Measurements from ENCODE around the gene MALT1. TPM values are rescaled to one million over a fixed set of nuclear protein-coding genes. Genes with fewer than 3 reads are reported as not detected.
A peak's percentile ranks its signal among the peaks of the same experiment; 100 is the strongest.

Gene MALT1
- total RNA-seq, 1 experiment from 2014 or later: 34.0 TPM

DNA sequence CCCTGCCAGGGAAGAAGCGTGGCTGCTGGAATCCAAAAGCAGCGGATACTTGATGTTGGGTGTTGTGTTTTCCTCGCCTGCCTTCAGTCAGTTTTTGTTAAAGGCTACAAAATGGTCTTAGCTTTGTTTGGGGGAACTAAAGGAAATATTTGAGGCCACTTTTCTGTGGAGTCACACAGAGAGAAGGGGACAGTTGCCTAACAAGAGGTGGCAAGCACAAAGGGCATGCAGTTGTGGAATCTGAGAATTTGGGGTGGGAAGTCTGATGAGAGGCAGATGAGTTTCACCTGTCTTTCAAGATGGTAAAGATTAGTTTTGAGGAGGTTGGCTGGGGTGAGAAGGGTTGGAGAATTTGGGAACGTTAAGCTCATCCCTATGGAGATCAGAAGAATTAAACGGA lies 2.9 kb downstream of the MALT1 start:
- ATAC-seq (no peak), DNase-seq (ENCODE audit: low read depth, low spot score) (no peak)
- Histone ChIP-seq H3K27ac (ENCODE audit: low read length) (peak overlapping the region; percentile 29), H3K4me1 (ENCODE audit: control insufficient read depth, insufficient read depth, low read length) (peaks cover 26% of the 10 kb centered on the region), H3K27me3 (ENCODE audit: control insufficient read depth, insufficient read depth, low read length) (no peaks in the 10 kb centered on the region), H3K9me3 (ENCODE audit: control insufficient read depth, insufficient read depth, low read depth, low read length) (no peaks in the 10 kb centered on the region), H3K4me3 (ENCODE audit: low read depth in 2 of 2, low read length in 2 of 2) (no peak overlapping the region), H3K36me3 (ENCODE audit: control insufficient read depth, insufficient read depth, low read length) (no peaks in the 10 kb centered on the region; the same call in 1 of the 2 replicates)
- ChIA-PET POLR2A (interaction anchor here (0.6 kb wide), 1 partner anchor 117 kb away, joined by 14 read pairs; no protein-coding TSS in a partner anchor), CTCF (no interaction called here)
- TF ChIP-seq SIN3A (IDR thresholded peaks at IDR 0.05; ENCODE audit: borderline replicate concordance, insufficient read depth, low read depth, low read length): no peak
- no peak for TF ChIP-seq POLR2AphosphoS5 (IDR thresholded peaks at IDR 0.05; ENCODE audit: low read depth, low read length)
- TF ChIP-seq TCF7L2 (IDR thresholded peaks at IDR 0.05; ENCODE audit: low read depth, low read length): no peak
- TF ChIP-seq, protein P1, sequence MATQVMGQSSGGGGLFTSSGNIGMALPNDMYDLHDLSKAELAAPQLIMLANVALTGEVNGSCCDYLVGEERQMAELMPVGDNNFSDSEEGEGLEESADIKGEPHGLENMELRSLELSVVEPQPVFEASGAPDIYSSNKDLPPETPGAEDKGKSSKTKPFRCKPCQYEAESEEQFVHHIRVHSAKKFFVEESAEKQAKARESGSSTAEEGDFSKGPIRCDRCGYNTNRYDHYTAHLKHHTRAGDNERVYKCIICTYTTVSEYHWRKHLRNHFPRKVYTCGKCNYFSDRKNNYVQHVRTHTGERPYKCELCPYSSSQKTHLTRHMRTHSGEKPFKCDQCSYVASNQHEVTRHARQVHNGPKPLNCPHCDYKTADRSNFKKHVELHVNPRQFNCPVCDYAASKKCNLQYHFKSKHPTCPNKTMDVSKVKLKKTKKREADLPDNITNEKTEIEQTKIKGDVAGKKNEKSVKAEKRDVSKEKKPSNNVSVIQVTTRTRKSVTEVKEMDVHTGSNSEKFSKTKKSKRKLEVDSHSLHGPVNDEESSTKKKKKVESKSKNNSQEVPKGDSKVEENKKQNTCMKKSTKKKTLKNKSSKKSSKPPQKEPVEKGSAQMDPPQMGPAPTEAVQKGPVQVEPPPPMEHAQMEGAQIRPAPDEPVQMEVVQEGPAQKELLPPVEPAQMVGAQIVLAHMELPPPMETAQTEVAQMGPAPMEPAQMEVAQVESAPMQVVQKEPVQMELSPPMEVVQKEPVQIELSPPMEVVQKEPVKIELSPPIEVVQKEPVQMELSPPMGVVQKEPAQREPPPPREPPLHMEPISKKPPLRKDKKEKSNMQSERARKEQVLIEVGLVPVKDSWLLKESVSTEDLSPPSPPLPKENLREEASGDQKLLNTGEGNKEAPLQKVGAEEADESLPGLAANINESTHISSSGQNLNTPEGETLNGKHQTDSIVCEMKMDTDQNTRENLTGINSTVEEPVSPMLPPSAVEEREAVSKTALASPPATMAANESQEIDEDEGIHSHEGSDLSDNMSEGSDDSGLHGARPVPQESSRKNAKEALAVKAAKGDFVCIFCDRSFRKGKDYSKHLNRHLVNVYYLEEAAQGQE (IDR thresholded peaks at IDR 0.05; ENCODE audit: insufficient read depth in 1 of 2, low read depth in 2 of 2, low read length in 1 of 2): no peak
- TF ChIP-seq, protein P2, sequence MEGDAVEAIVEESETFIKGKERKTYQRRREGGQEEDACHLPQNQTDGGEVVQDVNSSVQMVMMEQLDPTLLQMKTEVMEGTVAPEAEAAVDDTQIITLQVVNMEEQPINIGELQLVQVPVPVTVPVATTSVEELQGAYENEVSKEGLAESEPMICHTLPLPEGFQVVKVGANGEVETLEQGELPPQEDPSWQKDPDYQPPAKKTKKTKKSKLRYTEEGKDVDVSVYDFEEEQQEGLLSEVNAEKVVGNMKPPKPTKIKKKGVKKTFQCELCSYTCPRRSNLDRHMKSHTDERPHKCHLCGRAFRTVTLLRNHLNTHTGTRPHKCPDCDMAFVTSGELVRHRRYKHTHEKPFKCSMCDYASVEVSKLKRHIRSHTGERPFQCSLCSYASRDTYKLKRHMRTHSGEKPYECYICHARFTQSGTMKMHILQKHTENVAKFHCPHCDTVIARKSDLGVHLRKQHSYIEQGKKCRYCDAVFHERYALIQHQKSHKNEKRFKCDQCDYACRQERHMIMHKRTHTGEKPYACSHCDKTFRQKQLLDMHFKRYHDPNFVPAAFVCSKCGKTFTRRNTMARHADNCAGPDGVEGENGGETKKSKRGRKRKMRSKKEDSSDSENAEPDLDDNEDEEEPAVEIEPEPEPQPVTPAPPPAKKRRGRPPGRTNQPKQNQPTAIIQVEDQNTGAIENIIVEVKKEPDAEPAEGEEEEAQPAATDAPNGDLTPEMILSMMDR (IDR thresholded peaks at IDR 0.05): no peak
- no TSS peak for BruUV-seq (replicated peaks)
- intact Hi-C loops (cut with micrococcal nuclease; ENCODE audit: unreplicated experiment): loop anchor here (5.0 kb wide), 1 partner anchor 147 kb away; no protein-coding TSS in a partner anchor
- in situ Hi-C loops (cut with HindIII; ENCODE audit: low pct_unique_long_range_greater_than_20kb, low sequenced_read_pairs): no loop called here

DNA sequence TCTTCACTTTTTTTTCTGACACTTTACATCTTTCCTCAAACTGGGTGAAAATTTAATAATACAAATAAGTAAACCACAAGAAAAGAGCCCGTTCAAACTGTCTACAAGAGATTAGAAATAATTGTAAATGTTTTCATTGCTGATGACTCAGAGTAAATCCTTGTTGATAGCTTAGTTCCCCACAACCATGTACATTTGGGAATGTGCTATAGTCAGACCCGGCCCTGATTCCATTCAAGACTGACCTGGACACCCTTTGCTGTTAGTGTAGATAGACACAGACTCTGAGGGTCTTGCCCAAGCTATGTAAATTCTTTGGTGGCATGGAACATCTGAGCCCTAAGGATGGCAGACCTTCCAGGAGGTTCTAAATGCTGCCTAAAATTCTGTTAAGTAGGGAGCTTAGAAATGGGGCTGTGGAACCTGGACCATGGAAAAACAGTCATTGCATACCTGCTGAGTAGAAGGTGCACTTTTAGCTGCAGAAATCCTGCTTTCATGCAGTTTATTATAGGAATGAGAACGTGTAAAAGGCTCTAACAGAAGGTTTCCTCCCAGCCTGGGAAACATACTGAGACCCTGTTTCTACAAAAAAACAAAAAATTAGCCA lies 3.7 kb downstream of the MALT1 start:
- in situ Hi-C loops (cut with HindIII; ENCODE audit: low pct_unique_long_range_greater_than_20kb, low sequenced_read_pairs): no loop called here
- peaks cover 18% of the 10 kb centered on the region for H3K4me1 ChIP-seq (ENCODE audit: control insufficient read depth, insufficient read depth, low read length)
- ATAC-seq (no peak), DNase-seq (ENCODE audit: low read depth, low spot score) (no peak)
- ChIA-PET CTCF (no interaction called here), POLR2A (no interaction called here)
- peak overlapping the region; percentile 29; the same call in 1 of the 2 replicates for H3K27ac ChIP-seq (ENCODE audit: low read length)
- H3K9me3 ChIP-seq (ENCODE audit: control insufficient read depth, insufficient read depth, low read depth, low read length): no peaks in the 10 kb centered on the region
- intact Hi-C loops (cut with micrococcal nuclease; ENCODE audit: unreplicated experiment): loop anchor here (5.0 kb wide), 1 partner anchor 148 kb away; no protein-coding TSS in a partner anchor
- H3K4me3 ChIP-seq (ENCODE audit: low read depth in 2 of 2, low read length in 2 of 2): no peak overlapping the region
- TF ChIP-seq SIN3A (IDR thresholded peaks at IDR 0.05; ENCODE audit: borderline replicate concordance, insufficient read depth, low read depth, low read length): no peak
- TF ChIP-seq POLR2AphosphoS5 (IDR thresholded peaks at IDR 0.05; ENCODE audit: low read depth, low read length): no peak
- TF ChIP-seq, protein P1 (IDR thresholded peaks at IDR 0.05; ENCODE audit: insufficient read depth in 1 of 2, low read depth in 2 of 2, low read length in 1 of 2): no peak
- TF ChIP-seq, protein P2 (IDR thresholded peaks at IDR 0.05): no peak
- no peak for TF ChIP-seq TCF7L2 (IDR thresholded peaks at IDR 0.05; ENCODE audit: low read depth, low read length)
- H3K36me3 ChIP-seq (ENCODE audit: control insufficient read depth, insufficient read depth, low read length): no peaks in the 10 kb centered on the region; the same call in 1 of the 2 replicates
- no TSS peak for BruUV-seq (replicated peaks)
- H3K27me3 ChIP-seq (ENCODE audit: control insufficient read depth, insufficient read depth, low read length): no peaks in the 10 kb centered on the region
